ENCODE data around the gene FZD10.

FZD10 gene

GRCh38 chr12:130124605-130125244, 37.5 kb upstream of the FZD10 start:
- H3K4me3 ChIP-seq (IDR thresholded peaks at IDR 0.05; ENCODE audit: insufficient read depth, low read depth, low read length), result no peak overlapping the region

GRCh38 chr12:130126023-130126432, 36.2 kb upstream of the FZD10 start:
- Histone ChIP-seq H3K27me3 (ENCODE audit: insufficient read depth, low read depth) (no peaks in the 10 kb centered on the region), H2AFZ (ENCODE audit: low read depth) (no peak overlapping the region), H3K4me3 (IDR thresholded peaks at IDR 0.05; ENCODE audit: insufficient read depth, low read depth, low read length) (no peak overlapping the region), H3K79me2 (ENCODE audit: insufficient read depth, low read depth) (no peaks in the 10 kb centered on the region), H3K9ac (no peak overlapping the region), H3K4me1 (ENCODE audit: low read depth, poor library complexity, severe bottlenecking) (no peaks in the 10 kb centered on the region), H3K4me2 (no peak overlapping the region), H4K20me1 (ENCODE audit: insufficient read depth) (no peaks in the 10 kb centered on the region), H3K36me3 (ENCODE audit: insufficient read depth) (no peaks in the 10 kb centered on the region), H3K27ac (no peak overlapping the region)
- TF ChIP-seq CTCF (conservative IDR thresholded peaks at IDR 0.05; ENCODE audit: low read depth, low read length), result no peak

More at GRCh38 chr12:130124605-130125244, 37.5 kb upstream of the FZD10 start:
- H3K36me3 ChIP-seq (ENCODE audit: insufficient read depth), result no peaks in the 10 kb centered on the region
- no peaks in the 10 kb centered on the region for H3K4me1 ChIP-seq (ENCODE audit: low read depth, poor library complexity, severe bottlenecking)
- no peak overlapping the region for H3K4me2 ChIP-seq
- no peaks in the 10 kb centered on the region for H4K20me1 ChIP-seq (ENCODE audit: insufficient read depth)
- no peak overlapping the region for H3K27ac ChIP-seq
- H3K27me3 ChIP-seq (ENCODE audit: insufficient read depth, low read depth), result no peaks in the 10 kb centered on the region
- TF ChIP-seq CTCF (conservative IDR thresholded peaks at IDR 0.05; ENCODE audit: low read depth, low read length), result no peak
- no peak overlapping the region for H2AFZ ChIP-seq (ENCODE audit: low read depth)
- H3K79me2 ChIP-seq (ENCODE audit: insufficient read depth, low read depth), result no peaks in the 10 kb centered on the region
- no peak overlapping the region for H3K9ac ChIP-seq

GRCh38 chr12:130127532-130127911, 34.7 kb upstream of the FZD10 start:
- H3K27ac ChIP-seq, result no peak overlapping the region

GRCh38 chr12:130127912-130128789, 34.1 kb upstream of the FZD10 start:
- no peaks in the 10 kb centered on the region for H4K20me1 ChIP-seq (ENCODE audit: insufficient read depth)
- H3K4me1 ChIP-seq (ENCODE audit: low read depth, poor library complexity, severe bottlenecking), result no peaks in the 10 kb centered on the region
- H3K4me2 ChIP-seq, result no peak overlapping the region
- no peak overlapping the region for H2AFZ ChIP-seq (ENCODE audit: low read depth)
- no peaks in the 10 kb centered on the region for H3K36me3 ChIP-seq (ENCODE audit: insufficient read depth)
- no peaks in the 10 kb centered on the region for H3K27me3 ChIP-seq (ENCODE audit: insufficient read depth, low read depth)
- no peak overlapping the region for H3K4me3 ChIP-seq (IDR thresholded peaks at IDR 0.05; ENCODE audit: insufficient read depth, low read depth, low read length)
- H3K9ac ChIP-seq, result no peak overlapping the region
- H3K79me2 ChIP-seq (ENCODE audit: insufficient read depth, low read depth), result no peaks in the 10 kb centered on the region
- TF ChIP-seq CTCF (conservative IDR thresholded peaks at IDR 0.05; ENCODE audit: low read depth, low read length), result no peak
- no peak overlapping the region for H3K27ac ChIP-seq

More at GRCh38 chr12:130127532-130127911, 34.7 kb upstream of the FZD10 start:
- Histone ChIP-seq H3K79me2 (ENCODE audit: insufficient read depth, low read depth) (no peaks in the 10 kb centered on the region), H4K20me1 (ENCODE audit: insufficient read depth) (no peaks in the 10 kb centered on the region), H3K9ac (no peak overlapping the region), H3K4me3 (IDR thresholded peaks at IDR 0.05; ENCODE audit: insufficient read depth, low read depth, low read length) (no peak overlapping the region), H3K4me2 (no peak overlapping the region), H2AFZ (ENCODE audit: low read depth) (no peak overlapping the region), H3K27me3 (ENCODE audit: insufficient read depth, low read depth) (no peaks in the 10 kb centered on the region), H3K4me1 (ENCODE audit: low read depth, poor library complexity, severe bottlenecking) (no peaks in the 10 kb centered on the region), H3K36me3 (ENCODE audit: insufficient read depth) (no peaks in the 10 kb centered on the region)
- no peak for TF ChIP-seq CTCF (conservative IDR thresholded peaks at IDR 0.05; ENCODE audit: low read depth, low read length)
